CD4-positive, alpha-beta T cell treated with Interleukin-15 for 1 hour (primary cell): Measurements from ENCODE around the gene ZNF76.
A peak's percentile ranks its signal among the peaks of the same experiment; 100 is the strongest.

ENCODE experiments used
- DNase-seq: peaks from one replicate; pipeline ENCODE4 v3.0.0-alpha.2; 2020

The ZNF76 gene

DNA sequence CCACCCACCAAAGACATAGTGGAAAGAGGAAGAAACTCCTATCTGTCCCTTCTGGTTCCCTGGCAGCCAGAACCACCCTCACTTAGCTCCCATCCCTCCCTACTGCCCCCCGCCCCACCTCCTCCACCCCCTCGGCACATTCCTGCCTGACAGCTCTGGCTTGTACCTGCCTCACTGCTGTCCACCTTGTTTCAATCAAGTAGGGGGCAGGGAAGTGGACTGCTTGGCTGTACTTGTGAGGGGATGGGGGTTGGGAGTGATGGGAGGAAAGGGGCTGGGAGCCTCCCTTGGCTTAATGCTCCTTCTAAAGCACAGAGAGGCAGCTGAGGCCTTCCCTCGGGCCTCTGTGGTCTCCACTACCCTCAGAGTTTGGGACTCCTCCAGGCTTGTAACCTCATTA is 22.1 kb upstream of the ZNF76 start:
- DNase-seq = no peak

DNA sequence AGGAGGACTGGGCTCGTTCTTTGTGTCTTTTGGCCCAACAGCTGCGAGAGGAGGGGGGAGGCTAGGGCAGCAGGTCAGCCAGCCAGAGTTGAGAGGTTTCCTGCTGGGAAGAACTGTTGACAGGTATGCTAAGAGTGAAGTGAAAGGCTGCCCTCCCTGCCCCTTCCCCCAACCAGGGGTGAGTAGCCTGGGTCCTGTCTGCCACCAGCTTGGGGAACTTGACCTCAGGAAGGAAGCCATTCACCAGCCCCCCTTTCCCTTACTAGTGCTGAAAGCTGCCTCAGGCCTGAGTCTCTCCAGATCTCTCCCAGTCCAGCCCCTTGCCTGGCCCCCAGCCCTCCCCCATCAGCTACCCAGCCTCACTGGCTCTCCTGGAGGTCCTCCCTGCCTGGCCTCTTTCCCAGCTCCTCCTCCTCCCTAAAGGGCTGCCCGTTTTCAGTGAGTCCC is 20.7 kb upstream of the ZNF76 start:
- DNase-seq = no peak

DNA sequence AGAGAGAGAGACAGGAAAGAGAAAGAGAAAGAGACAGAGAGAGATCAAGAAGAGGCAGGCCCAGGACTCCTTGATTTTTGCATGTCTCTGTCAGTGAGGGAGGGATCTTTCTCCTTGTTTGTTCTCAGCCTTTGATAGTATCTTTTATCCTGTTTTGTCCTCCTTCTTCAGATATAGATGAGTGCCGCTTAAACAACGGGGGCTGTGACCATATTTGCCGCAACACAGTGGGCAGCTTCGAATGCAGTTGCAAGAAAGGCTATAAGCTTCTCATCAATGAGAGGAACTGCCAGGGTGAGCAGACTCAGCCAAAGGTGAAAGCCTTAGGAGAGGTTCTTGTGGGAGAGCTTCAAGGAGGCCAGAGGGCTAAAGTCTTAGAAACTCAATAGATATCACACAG is 20.0 kb upstream of the ZNF76 start:
- no peak for DNase-seq

DNA sequence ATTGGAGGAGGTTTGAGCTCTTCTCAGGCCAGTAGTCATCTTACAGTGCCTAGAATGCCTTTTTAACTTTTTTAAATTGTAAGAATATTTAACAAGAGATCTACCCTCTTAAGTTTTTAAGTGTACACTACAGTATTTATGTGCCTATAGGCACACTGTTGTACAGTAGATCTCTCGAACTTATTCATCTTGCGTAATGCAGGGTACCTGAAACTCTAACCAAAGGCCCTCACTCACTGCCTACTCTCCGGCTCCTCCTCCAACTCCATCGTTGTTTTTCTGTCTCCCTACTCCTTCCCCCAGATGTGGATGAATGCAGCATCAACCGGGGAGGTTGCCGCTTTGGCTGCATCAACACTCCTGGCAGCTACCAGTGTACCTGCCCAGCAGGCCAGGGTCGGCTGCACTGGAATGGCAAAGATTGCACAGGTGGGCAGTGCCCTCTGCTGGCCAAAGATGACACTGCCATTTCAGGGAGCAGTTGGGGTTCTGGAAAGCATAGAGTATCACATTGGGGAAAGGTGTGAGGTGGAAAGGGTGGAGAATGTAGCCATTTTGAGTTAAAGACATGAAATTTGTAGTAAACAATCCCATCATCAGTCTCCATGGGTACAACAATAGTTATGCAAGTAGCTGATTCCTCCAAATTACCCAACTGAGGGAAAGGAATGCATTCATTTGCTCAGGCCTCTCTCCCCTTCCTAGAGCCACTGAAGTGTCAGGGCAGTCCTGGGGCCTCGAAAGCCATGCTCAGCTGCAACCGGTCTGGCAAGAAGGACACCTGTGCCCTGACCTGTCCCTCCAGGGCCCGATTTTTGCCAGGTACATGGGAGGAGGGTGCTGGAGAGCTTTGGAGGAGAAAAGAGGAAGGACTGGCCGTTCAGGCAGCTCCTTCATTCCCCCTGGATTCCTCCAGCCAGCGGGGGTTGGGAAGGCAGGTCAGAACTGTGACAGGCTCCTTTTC is 18.4 kb upstream of the ZNF76 start:
- DNase-seq = peak; percentile 58

DNA sequence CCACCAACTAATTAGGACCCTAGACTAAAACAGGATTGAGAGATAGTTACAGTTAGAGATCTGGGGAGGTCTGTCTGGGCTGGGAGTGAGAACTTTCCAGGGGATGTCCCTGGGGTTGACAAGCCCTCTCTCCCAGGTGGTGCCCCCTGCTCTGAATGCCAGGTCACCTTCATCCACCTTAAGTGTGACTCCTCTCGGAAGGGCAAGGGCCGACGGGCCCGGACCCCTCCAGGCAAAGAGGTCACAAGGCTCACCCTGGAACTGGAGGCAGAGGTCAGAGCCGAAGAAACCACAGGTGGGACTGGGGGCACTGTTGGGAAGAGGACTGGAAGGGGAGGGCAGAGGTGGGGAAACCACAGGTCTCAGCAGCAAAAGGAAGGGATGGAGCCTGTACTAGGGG is 17.0 kb upstream of the ZNF76 start:
- DNase-seq = no peak

DNA sequence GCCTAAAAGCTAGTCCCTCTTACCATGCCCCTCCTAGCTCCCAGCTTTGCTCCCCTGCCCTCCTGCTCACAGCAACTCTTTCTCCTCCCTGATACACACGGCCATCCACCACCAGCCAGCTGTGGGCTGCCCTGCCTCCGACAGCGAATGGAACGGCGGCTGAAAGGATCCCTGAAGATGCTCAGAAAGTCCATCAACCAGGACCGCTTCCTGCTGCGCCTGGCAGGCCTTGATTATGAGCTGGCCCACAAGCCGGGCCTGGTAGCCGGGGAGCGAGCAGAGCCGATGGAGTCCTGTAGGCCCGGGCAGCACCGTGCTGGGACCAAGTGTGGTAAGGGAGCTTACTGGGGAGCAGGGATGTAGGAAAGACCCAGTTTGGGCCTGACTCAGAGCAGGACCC is 16.6 kb upstream of the ZNF76 start:
- DNase-seq = no peak

DNA sequence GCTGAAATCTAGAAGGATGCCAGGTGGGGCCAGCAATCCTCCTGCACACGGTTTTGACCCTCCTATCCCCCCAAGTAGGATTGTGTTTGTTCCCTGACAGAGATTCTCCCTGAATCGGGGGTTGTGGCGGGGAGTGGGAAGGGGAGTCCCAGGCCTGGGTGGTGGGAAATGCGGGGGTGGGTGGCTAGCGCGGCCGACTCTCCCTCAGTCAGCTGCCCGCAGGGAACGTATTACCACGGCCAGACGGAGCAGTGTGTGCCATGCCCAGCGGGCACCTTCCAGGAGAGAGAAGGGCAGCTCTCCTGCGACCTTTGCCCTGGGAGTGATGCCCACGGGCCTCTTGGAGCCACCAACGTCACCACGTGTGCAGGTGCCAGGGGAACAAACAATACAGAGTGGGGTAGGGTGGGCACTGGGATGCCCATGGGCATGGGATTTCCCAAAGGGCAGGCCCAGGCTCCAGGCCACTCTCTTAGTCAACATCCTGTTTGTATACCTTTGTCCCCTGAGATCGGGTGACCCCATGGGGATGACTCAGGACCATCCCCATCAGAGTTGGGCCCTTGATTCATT is 16.1 kb upstream of the ZNF76 start:
- DNase-seq = no peak

DNA sequence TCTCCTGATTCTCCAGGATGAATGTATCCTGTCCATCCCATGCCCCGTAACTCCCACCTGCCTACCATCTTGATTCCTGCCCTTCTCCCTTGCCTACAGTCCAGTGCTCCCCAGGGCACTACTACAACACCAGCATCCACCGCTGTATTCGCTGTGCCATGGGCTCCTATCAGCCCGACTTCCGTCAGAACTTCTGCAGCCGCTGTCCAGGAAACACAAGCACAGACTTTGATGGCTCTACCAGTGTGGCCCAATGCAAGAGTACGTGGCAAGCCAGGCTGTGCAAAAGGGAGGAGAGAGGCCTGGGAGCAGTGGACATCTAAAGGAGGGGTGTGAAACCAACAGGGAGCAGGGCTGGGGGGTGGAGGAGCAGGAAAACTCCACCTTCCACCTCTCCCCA is 15.0 kb upstream of the ZNF76 start:
- no peak for DNase-seq

DNA sequence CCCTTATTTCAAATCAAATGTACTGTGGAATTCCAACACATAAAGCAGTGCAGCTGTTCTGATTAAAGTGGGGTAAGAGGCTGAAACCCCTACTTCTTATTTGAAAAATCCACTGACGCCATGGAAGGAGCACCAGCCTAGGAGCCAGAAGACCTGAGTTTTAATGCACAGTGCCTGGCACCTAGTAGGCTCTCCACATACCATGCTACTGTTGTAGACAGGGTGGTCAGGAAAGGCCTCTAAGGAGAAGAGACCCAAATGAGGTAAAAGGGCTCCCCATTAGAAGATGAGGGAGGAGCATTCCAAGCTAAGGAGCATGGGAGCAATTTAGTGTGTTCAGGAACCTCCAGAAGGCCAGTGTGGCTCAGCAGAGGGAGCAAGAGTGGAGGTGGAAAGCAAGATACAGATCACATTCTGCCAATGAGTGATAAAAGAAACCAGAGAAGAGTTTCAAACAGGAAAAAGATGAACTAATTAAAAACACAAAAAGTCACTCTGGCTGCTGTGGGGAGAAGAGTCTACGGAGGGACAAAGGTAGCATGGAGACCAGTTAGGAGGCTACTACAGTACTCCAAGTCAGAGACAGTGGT is 11.8 kb upstream of the ZNF76 start:
- DNase-seq = no peak

DNA sequence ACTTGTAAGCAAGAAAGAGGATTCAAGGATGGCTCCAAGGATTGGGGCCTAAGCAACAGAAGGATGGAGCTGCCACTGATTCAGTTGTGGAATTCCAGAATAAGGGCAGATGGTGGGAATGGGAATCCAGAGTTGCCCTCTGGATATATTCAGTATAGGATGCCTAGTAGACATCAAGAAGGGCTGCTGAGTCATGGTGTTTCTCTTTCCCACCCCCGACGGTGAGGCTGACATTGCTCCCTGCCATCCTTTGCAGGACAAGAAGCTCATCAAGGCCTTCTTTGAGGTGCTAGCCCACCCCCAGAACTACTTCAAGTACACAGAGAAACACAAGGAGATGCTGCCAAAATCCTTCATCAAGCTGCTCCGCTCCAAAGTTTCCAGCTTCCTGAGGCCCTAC is 11.2 kb upstream of the ZNF76 start:
- DNase-seq = no peak

DNA sequence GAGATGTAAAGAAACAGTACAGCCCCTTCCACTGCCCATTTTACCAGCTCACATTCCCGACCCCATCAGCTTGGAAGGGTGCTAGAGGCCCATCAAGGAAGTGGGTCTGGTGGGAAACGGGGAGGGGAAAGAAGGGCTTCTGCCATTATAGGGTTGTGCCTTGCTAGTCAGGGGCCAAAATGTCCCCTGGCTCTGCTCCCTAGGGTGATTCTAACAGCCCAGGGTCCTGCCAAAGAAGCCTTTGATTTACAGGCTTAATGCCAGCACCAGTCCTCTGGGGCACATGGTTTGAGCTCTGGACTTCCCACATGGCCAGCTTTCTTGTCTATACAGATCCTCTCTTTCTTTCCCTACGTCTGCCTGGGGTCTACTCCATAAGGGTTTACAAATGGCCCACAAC is 10.6 kb upstream of the ZNF76 start:
- no peak for DNase-seq

DNA sequence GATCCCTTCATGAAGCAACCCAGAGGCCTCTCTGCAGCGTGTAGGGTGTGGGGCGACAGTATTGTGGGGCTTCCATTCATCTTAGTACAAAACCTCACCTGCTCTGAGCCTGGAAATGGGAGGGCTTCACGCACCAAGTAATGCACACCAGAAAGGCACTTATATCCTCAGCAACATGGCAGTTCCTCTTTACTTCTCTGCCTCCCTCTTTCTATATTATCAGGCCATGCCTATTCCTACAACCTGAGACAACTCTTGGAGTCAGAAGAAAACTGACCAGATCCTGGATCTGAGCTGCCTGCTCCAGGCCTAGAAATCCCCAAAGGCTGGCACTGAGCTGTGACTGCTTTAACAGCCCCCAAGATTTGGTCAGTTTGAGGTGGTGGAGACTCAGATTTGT is 7.6 kb upstream of the ZNF76 start:
- DNase-seq = no peak

DNA sequence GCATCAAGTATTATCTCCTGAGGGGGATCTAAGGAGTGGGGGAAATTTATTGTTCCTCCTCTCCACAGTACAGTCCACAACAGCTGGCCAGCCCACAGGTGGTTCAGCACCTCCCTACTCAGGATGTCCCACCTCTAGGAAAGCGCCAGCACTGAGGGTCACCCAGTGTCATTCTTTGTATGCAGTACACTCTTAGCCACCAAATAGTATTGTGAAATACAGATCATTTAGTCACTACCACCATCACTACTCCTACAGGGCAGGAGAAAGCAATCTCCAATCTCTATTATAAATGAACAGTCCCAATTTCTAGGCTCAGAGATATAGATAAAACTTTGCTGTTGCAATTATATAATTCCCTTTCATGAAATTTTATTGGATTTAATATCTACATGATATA is 6.3 kb upstream of the ZNF76 start:
- no peak for DNase-seq

DNA sequence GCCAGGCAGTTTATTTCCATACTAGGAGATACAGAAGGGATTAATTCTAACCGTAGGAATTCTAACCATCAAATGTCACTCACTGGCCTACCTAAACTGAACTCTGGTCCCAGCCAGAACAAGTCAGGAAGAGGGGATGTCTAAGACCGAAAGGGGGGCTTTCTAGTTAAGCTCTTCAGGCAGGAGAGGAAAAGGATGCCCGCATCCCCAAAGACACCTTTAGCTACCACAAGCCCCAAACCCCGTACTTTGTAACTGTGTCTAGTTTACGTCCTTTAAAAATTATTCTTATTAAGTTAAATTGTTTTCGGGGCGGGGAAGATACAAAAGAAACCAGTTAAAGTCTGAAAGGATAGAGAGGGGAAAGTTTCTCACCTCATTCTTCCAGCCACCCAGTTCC is 1.2 kb upstream of the ZNF76 start:
- no peak for DNase-seq

DNA sequence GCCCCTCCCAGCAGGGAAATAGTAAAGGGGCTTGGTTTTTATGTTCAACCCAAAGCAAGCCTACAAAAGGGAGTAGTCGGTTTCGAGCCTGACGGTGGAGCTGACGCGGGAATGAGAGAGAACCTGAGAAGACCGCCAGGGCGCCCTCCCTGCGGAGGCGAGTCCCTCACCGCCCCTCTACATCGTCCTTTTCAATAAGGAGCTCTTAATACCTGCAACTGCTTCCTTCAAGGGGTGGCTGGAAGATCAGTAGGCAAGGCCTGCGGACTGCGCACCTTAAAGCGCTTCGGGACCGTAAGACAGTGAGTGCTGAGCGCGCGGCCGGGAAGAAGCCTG is 709 bp upstream of the ZNF76 start:
- DNase-seq = no peak

DNA sequence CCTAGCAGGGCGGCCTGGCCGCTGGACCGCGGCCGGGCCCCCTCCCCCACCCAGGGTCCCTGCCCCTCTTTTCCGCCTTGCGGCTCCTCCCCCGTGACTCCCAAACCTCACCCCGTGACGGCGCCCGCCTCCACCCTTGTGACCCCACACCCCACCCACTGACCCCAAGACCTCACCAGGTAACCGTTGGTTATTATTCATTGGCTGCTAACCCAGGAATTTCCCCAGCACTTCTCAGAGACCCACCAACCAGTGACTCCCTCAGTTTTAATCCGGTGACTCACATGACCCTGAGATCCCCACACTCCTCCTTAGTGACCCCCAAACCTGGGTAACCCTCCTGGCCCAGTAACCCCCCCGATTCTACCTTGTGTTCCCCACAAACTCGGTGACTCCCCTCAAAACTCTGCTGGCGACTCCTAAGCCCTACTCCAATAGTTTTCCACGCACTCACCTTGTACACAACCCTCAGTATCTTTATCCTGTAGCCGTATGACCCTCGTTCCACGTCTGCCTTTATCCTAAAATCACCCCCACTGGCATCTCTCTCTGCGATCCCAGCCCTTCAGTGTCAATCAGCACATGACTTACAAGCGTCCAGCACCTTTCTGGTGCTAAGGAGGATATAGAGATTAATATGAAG is 534 bp downstream of the ZNF76 start:
- peak; percentile 92 for DNase-seq

DNA sequence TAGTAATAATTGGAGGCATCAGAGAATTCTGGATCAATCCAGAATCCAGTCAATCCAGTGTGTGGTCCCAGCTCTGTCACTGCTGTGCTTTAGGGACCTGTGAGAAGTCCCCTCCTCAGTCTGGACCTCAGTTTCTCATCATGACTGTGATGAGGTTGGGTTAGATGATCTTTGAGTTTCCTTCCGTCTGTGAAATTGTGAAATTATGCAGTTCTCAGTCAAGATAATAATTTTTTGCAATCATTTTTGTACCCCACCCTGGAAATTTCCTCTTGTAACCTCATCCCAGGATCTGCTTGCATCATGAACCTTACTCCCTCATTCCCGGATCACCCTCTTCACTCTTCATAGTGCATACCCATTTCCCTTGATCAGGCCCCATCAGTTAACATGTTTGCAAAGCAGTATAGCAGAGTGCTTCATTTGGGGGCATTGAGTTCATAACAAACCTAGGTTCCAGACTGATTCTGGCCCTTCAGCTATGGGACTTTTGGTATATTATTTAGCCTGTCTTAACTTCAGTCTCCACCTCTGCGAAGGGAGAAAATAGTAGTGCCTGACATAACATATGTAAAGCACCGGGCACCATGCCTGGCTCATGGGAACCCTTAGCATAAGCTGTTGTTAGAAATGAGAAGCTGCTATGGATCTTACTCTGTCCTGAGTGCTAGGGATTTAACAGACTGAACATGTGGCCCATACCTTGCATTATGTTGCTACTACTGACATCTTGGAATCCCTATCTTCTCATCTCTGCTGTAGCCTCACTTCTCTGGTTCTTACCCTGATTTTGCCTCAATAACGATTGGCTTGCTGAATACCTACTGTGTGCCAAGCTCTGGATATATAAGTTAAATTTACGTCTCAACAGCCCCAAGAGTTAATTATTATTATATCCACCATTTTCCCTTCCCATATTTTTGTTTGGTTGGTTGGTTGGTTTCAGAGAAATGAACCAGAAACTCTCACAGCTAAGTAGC is 1.3 kb downstream of the ZNF76 start:
- DNase-seq = no peak

DNA sequence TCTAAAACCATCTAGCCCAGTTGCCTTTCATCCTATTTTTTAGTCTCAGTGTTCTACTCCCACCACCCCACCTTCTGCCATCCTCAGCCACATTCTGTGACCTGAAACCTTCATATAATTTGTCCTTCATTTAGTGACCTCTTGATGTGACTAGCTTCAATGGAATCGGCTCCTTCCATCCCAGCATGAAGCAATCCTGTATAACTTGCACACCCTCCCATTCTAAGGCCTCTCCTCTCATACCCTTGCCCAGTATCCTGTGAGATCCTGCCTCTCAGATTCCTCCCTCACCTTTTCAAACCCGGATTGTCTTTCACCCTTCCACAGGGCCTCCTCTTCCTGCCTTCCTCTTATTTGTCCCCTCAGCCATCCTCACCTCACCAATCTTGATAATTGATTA is 3.1 kb downstream of the ZNF76 start:
- DNase-seq = no peak

DNA sequence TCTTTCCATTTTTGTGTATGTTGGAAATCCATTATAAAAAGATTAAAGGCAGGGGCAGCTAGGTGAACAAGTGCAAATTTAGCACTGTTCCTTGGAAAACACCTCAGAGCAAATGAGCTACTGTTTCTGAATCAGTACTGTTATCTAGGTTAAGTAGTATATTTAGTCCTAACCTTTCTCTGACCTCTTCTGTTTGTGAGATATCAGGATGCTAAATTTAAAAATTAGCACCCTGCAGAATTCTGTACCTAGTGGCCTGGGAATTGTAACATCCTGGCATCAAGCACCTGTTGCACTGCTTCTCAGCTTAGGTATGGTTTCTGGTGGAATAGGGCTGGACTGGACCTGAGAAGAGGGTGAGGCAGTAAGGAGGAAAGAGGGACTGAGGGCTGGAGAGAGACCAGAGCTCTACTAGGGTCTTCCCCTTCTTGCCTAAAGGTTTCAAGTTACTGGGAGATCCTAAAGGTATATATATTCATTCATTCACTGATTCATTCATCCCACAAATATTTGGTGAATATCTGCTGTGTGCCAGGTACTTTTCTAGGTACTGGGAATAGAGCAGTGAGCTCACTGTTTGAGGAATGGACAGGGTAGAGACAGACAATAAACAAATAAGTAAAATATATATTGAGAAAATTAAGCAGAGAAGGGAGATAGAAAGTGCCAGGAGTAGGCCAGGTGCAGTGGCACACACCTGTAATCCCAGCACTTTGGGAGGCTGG is 5.2 kb downstream of the ZNF76 start:
- no peak for DNase-seq

DNA sequence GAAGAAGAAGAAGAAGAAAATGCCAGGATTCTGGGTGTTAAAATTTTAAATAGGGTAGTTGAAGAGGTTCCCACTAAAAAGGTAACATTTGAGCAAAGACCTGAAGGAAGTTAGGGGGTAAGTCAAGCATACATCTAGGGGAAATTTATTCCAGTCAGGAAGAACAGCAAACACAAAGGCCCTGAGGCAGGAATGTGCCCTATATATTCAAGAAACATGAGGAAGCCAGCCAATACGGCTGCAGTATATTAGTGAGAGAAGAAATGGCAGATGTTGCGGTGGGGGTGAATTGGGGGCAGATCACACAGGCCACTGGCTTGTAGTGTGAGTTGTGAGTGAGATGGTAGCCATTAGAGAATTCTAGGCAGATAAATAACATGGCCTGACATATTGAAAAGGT is 6.0 kb downstream of the ZNF76 start:
- DNase-seq = no peak

DNA sequence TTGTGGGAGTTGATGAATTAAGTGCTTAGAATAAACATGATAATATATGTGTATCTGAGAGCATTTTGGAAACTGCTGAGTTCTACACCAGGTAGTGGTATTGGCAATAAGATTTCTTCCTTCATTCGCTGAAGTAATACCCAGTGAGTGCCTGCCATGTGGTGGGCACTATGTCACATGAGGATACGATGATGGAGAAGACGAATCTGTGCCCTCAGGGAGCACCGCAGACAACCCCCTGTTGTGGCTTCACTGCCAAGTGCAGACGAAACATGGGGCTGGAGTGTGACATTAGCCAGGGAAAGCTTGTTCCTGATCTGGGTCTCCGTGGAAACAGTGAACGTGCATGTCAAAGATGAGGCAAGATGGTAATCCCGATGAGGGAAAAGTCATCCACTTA is 7.9 kb downstream of the ZNF76 start:
- no peak for DNase-seq

DNA sequence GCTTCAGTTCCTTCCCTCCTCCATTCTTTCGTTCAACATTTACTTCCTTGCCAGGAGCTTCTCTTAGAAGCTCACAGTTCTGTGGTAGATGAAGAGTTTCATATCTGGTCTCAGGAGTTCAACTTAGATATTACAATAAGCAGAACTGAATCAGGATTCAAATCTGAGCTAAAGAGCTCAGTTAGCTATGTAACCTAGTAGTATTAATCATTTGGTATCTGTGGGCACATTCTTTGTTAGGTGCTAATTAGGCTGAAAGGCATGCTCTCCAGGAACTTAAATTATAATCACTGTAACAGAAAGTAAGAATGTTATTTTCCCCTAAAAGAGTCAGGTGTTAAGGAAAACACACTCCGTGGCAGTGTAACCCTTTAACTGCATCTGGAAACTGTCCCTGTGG is 8.4 kb downstream of the ZNF76 start:
- DNase-seq = no peak
